Activated naive CD4-positive, alpha-beta T cell treated with anti-CD3 and anti-CD28 coated beads, Interleukin-2, amount 50 U/mL, for 16 hours (primary cell): Measurements from ENCODE around the gene MPI.
A peak's percentile ranks its signal among the peaks of the same experiment; 100 is the strongest.
"Not testable (repeated sequence)": the region's sequence is repeated elsewhere in the genome, so short reads cannot be mapped to it uniquely, and the experiment has no call there.

ENCODE experiments used
- DNase-seq: peaks from one replicate; pipeline ENCODE4 v3.0.0-alpha.2; 2020

MPI gene

GRCh38 chr15:74863239-74864056 lies 26.4 kb upstream of the MPI start:
- no peak for DNase-seq

GRCh38 chr15:74864296-74864695 lies 25.5 kb upstream of the MPI start:
- no peak for DNase-seq

DNA sequence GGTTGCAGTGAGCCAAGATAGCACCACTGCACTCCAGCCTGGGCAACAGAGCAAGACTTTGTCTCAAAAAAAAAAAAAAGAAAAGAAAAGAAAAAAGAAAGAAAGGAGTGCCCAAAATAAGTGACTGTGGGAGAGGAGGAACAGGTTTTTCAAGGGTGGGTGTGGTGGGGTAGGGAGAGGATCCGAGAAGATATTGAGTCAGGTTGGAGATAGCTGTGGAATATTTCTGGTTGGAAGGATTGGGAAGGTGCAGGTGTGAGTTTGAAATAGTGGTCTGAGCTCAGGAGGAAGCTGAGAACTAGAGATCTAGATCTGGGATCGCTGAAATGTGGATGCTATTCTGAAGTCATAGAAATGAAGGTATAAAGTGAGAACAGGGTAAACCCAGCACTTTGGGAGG lies 24.5 kb upstream of the MPI start:
- DNase-seq, result no peak

DNA sequence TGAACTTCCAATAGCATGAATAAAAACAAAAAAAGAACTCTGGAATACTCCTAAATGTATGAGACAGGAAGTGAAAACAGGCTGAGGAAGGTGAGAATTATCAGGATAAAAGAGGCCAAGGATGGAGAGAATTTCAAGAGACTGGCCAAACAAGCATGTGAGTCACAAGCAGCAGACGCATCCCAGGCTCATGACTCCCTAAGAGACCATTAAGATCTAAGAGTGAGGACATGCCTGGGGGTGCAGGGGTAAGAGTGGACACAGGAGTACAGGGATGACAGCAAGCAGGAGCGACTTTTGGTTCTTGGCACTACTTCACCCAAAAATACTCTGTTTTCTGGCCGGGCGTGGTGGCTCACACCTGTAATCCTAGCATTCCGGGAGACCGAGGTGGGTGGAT lies 23.8 kb upstream of the MPI start:
- DNase-seq, result no peak

DNA sequence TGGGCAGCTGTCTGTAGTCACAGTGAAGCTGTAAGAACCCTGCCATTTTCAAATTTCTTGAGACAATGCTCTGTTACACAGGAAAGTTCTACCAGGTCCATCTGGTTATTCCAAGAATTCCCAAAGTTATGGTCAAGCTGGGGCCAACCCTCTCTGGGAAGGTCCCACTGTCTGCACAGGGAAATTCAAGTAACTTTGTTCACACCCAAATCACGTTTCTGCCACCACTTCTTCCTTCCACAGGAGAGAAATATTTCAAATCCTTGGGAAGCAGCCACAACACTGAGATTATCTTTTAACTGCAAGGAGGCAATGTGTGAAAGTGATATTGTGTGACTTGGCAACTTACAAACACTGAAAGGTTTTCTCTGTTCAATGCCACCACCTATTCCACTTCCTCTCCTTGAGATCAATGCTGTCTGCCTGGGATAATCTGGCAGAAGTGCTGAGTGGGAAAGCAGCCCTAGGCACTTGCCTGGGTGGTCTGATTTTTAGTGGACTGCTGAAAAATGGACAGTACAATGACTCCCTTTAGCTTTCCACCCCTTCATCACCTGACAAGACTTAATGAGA lies 22.3 kb upstream of the MPI start:
- no peak for DNase-seq

DNA sequence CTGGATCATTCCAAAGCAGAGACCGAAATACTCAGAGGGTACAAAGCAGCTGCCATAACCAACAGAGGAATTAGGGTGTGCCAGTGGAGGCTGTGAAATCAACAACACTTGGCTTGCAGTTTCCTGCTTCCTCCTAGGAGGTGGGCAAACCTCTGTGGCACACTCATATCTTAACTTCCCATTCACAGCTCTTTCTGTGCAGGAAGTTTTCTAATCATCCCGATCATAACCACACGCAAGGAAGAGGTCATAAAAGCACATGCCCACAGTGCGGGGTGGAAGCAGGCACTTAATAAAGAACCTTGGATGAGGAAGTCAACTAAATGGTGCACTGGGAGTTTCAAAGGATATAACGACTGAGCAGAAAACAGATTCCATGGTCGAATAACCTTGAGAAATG lies 21.8 kb upstream of the MPI start:
- no peak for DNase-seq

- DNase-seq, result no peak
These were observed 20.5 kb upstream of the MPI start for GRCh38 chr15:74869372-74869725.

GRCh38 chr15:74869726-74870407 lies 20.0 kb upstream of the MPI start:
- no peak for DNase-seq

DNA sequence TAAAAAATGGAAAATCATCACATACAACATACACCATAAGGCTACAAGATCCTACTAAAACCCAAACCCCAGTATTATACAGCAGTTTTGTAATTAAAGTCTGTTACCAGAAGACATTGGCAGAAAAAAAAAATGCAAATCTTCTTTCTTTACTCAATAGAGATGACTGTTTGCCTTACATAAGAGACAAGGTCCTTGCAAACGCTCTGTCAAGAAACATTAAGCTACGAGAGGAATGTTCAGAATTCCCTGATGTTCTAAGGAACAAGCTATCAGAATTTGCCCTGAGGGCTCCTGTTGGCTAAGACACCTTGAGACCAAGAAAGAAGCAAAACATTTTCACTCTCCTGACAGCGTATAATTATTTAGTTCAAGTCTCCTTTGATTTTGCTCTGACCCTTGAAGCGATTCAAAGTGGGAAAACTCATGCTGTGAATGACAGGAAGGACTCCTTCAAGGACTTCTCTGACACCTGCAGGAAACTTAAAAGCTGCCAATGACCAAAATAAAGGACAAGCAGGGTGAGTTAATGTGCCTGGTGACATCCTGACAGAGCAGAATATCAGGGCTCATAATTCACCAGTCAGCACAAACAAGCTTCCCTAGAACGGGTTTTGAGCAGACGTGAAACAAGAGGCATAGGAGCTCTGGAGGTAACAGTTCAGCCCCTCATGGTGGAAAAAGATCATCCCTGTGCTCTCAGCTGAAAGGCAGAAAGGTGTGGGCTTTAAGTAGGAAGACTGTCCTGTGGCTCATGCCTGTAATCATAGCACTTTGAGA lies 19.2 kb upstream of the MPI start:
- no peak for DNase-seq

GRCh38 chr15:74872702-74873035 lies 17.2 kb upstream of the MPI start:
- no peak for DNase-seq

GRCh38 chr15:74873036-74873755 lies 16.6 kb upstream of the MPI start, which contains the start of gene SCAMP2:
Gene SCAMP2, minus strand, starts transcription at chr15:74873365. Its CDS starts 110 bp downstream, at chr15:74873255.
- DNase-seq, result peak; percentile 90

DNA sequence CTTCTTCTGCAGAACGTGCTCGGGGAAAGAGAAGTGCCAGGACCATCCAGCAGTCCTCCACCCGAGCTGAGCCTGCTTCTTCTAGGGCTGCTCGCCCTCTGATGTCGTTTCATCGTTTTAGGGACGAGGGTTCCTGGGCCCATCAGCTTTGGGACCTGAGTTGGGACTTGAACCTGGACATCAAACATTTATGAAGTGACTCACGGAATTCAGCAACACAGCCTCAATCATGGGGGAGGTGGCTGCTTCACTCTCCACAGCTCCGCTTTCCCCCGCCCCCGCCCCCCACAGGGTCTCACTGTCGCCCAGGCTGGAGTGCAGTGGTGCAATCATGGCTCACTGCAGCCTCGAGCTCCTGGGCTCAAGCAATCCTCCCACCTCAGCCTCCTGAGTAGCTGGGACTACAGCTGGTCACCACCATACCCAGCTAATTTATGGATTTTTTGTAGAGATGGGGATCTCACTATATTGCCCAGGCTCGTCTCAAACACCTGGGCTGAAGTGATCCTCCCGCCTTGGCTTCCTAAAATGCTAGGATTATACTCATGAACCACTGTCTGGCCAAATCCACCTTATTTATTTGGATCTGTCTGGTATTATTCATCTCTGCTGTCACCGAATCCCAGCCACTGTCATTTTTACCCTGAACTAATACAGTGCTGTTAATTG lies 16.0 kb upstream of the MPI start:
- no peak for DNase-seq

- no peak for DNase-seq
These were observed 11.6 kb upstream of the MPI start for GRCh38 chr15:74878273-74878672.

DNA sequence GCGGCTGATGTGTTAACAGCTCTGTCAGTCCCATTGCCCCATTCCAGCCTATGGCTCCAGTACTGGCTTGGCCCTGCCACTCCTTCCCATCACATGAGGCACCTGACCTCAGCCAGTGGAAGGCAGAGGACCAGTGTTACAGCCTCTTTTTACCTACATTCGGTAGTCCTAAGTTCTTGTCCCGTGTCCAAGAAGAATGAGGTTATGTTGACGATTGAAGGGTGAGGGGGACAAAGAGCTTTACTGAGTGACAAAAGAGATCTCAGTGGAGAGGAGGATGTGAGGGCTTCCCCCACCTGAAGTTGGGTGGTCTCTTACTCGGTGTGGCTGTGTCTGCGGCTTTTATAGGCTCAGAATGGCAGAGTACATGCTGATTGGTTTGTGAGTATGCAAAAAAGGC lies 7.3 kb upstream of the MPI start:
- DNase-seq, result no peak

DNA sequence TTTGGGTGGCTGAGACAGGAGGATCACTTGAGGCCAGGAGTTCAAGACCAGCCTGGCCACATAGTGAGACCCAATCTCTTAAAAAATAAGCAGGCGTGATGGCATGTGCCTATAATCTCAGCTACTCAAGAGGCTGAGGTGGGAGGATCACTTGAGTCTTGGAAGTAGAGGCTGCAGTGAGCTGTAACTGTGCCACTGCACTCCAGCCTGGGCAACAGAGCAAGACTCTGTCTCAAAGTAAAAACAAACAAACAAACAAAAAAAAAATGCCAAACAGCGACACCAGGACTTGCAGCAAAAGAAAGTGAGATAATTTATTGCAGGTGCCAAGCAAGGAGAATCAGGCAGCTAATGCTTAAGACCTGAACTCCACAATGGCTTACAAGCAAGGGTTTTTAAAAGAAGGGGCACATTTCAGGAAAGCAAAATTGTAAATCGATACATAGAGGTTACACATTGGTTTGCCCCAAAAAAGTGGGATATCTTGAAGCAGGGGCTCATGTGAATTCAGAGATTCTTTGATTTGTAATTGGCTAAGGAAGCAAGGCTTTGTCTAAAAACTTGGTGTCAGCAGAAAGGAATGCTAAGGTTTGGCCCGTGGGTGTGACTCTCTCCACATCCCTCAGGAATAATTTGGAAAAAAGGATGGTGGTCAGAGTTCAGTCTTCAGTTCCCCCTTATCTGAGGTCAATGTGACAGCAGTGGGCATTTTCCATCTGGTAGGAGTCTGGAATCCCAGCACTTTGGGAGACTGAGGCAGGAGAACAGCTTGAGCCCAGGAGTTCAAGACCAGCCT lies 5.2 kb upstream of the MPI start:
- DNase-seq, result no peak

DNA sequence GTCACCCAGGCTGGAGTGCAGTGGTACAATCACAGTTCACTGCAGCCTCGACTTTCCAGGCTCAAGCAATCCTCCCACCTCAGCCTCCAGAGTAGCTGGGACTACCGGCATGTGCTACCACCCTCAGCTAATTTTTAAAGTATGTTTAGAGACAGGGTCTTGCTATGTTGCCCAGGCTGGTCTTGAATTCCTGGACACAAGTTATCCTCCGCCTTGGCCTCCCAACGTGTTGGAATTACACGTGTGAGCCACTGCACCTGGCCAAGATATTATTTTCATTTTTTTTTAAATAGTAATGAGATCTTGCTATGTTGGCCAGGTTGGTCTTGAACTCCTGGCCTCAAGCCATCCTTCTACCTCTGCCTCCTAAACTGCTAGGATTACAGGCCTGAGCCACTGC lies 4.4 kb upstream of the MPI start:
- no peak for DNase-seq

DNA sequence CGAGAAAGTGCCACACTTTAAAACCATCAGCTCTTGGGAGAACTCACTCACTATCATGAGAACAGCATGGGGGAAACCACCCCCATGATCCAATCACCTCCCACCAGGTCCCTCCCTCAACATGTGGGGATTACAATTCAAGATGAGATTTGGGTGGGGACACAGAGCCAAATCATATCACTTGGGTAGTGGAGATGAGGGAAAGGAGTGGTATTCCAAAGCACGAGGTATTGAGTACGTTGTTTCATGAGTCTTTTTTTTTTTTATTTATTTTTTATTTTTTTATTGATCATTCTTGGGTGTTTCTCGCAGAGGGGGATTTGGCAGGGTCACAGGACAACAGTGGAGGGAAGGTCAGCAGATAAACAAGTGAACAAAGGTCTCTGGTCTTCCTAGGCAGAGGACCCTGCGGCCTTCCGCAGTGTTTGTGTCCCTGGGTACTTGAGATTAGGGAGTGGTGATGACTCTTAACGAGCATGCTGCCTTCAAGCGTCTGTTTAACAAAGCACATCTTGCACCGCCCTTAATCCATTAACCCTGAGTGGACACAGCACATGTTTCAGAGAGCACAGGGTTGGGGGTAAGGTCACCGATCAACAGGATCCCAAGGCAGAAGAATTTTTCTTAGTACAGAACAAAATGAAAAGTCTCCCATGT lies 2.2 kb upstream of the MPI start:
- DNase-seq, result not testable (repeated sequence)

GRCh38 chr15:74888716-74889115 lies 1.1 kb upstream of the MPI start:
- DNase-seq, result no peak

- no peak for DNase-seq
These were observed 406 bp upstream of the MPI start for GRCh38 chr15:74889390-74889882.

DNA sequence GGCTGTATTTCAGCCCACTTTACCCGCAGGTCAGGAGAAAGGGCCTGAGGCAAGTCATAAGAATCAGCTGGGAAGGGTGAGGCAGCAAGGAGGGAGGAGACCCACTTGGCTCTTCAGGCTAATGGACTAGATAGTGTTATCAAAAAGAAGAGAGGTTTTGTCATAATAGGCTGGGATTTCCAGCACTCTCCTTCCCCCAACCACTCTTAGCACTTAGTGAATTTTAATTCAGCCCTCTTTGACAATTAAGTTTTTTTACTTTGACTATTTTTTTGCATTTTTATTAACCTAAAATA lies 771 bp downstream of the MPI start:
- DNase-seq, result no peak

- DNase-seq, result no peak
These were observed 1.6 kb downstream of the MPI start for GRCh38 chr15:74891469-74891868.
